HepG2 (cell line): Measurements from ENCODE around the gene PUDP. TPM values are rescaled to one million over a fixed set of nuclear protein-coding genes. Genes with fewer than 3 reads are reported as not detected.

Source experiments
- ATAC-seq: fragments of 200-7000 bp; cut with Tn5 transposase; 3 replicates; pipeline ENCODE4 v1.9.1; 2020; ENCODE audit warnings: mild to moderate bottlenecking, moderate library complexity
- BruUV-seq: library from RNA; stranded (reverse); fragments of 400-500 nt; replicated peaks from 2 replicates; lab custom pipeline; 2021; lab: Mats Ljungman, UMichigan
- CTCF ChIA-PET: fragments of 300-600 bp; formaldehyde crosslinking; extraction: SDS; loops from one replicate; lab custom pipeline; 2021; ENCODE audit warnings: low total read pairs, inconsistent platforms, low intra/inter-chr PET ratio; lab: Yijun Ruan, JAX
- POLR2A ChIA-PET: fragments of 350-600 bp; sonication (Branson Sonifier 250); formaldehyde crosslinking; loops from one replicate; lab custom pipeline; 2020; ENCODE audit warnings: antibody characterized with exemption, inconsistent platforms; lab: Yijun Ruan, JAX
- DNase-seq: peaks from one replicate; pipeline ENCODE4 v3.0.0-alpha.2; 2015; ENCODE audit warnings: low spot score
- FAIRE-seq: peaks from 3 replicates; lab custom pipeline; 2011; peaks lifted over from hg19 to GRCh38; lab: Jason Lieb, UNC
- H2AFZ ChIP-seq: one replicate; pipeline ENCODE4 v1.6.1; 2011; ENCODE audit warnings: low read length, inconsistent platforms
- H3K27ac ChIP-seq: fragments of 300-600 bp; 3 replicates; pipeline ENCODE4 v1.8.0; 2011; ENCODE audit warnings: mixed run types, mild to moderate bottlenecking, mixed read lengths, low read length, inconsistent platforms; ENCODE audit not compliant: insufficient read depth; ENCODE audit errors: extremely low read length
- H3K27me3 ChIP-seq, 2 experiments: fragments of 200-600 bp in 1 of 2; 2 replicates in 1 of 2; 3 replicates in 1 of 2; pipeline versions ENCODE4 v1.6.0 to v1.8.0; 2011; ENCODE audit warnings: low read length in 2 of 2, mild to moderate bottlenecking in 2 of 2, moderate library complexity in 2 of 2, inconsistent platforms in 1 of 2; ENCODE audit not compliant: insufficient read depth in 2 of 2, control insufficient read depth in 1 of 2
- H3K36me3 ChIP-seq, 2 experiments: fragments of 200-600 bp in 1 of 2; replicated peaks in 1 of 2; 2 replicates in 1 of 2; 3 replicates in 1 of 2; pipeline versions ENCODE4 v1.5.1 to v1.8.0; 2011; ENCODE audit warnings: low read length in 2 of 2, inconsistent platforms in 1 of 2; ENCODE audit not compliant: insufficient read depth in 2 of 2, control insufficient read depth in 1 of 2
- H3K4me1 ChIP-seq: 2 replicates; pipeline ENCODE4 v1.5.1; 2012; ENCODE audit warnings: low read length, inconsistent platforms; ENCODE audit not compliant: insufficient read depth
- H3K4me2 ChIP-seq: 2 replicates; pipeline ENCODE4 v1.6.0; 2011; ENCODE audit warnings: low read depth, low read length, inconsistent platforms
- H3K4me3 ChIP-seq, 3 experiments: fragments of 200-600 bp in 1 of 3; sonication (generic), shearing (Covaris generic) in 1 of 3; replicated peaks in 1 of 3; 2 replicates each; pipeline ENCODE4 v1.5.1; 2011 to 2016; ENCODE audit warnings: low read length in 3 of 3, inconsistent platforms in 2 of 3, low read depth in 2 of 3, mild to moderate bottlenecking in 2 of 3, control low read depth in 1 of 3, mixed read lengths in 1 of 3; ENCODE audit not compliant: insufficient read depth in 1 of 3
- H3K79me2 ChIP-seq: one replicate; pipeline ENCODE4 v1.6.1; 2011; ENCODE audit warnings: low read length, inconsistent platforms; ENCODE audit not compliant: insufficient read depth
- H3K9ac ChIP-seq: 2 replicates; pipeline ENCODE4 v1.6.0; 2011; ENCODE audit warnings: mild to moderate bottlenecking, low read depth, low read length, inconsistent platforms; ENCODE audit not compliant: insufficient read depth
- H3K9me3 ChIP-seq: 2 replicates; pipeline ENCODE4 v1.5.1; 2012; ENCODE audit warnings: mild to moderate bottlenecking, low read length
- H4K20me1 ChIP-seq: 2 replicates; pipeline ENCODE4 v1.6.0; 2011; ENCODE audit warnings: inconsistent platforms, mild to moderate bottlenecking, low read length, moderate library complexity; ENCODE audit not compliant: insufficient read depth
- HNRNPUL1 ChIP-seq: fragments of 200-400 bp; formaldehyde crosslinking; IDR thresholded peaks from 2 replicates; pipeline ENCODE4 v1.6.1; 2017; ENCODE audit warnings: low read depth, mild to moderate bottlenecking, low read length, moderate library complexity
- MTF2 ChIP-seq: sonication (generic); formaldehyde crosslinking; IDR thresholded peaks from 2 replicates; pipeline ENCODE4 v1.5.0; 2020; ENCODE audit warnings: missing genetic modification reagents, borderline replicate concordance
- ZMYM4 ChIP-seq: sonication (generic); formaldehyde crosslinking; IDR thresholded peaks from 2 replicates; pipeline ENCODE4 v1.8.1; 2023; ENCODE audit warnings: mild to moderate bottlenecking, missing genetic modification reagents
- ZNF207 ChIP-seq: fragments of 450-650 bp; IDR thresholded peaks from 2 replicates; pipeline ENCODE4 v1.6.1; 2016; ENCODE audit warnings: antibody characterized with exemption, borderline replicate concordance
- ZNF775 ChIP-seq: sonication (generic); formaldehyde crosslinking; IDR thresholded peaks from 2 replicates; pipeline ENCODE4 v1.4.0; 2020; ENCODE audit warnings: missing genetic modification reagents, mild to moderate bottlenecking, moderate library complexity, borderline replicate concordance
- WGBS: methylation state at CpG from one replicate; pipeline ENCODE4 v1.1.6; 2017; ENCODE audit warnings: low lambda C conversion rate; 5-methylcytosine and 5-hydroxymethylcytosine counted together
- in situ Hi-C: cut with HindIII; loops from 2 replicates; pipeline ENCODE4 v1.10.0; 2017; ENCODE audit warnings: low pct_unique_long_range_greater_than_20kb; ENCODE audit not compliant: extremely low pct_ligation_motif_present
- intact Hi-C: fragments of 100-400 bp; cut with micrococcal nuclease; formaldehyde crosslinking; loops from one replicate; pipeline ENCODE4 v1.10.0; 2022; ENCODE audit not compliant: unreplicated experiment
- polyA plus RNA-seq, 8 experiments: library from polyadenylated mRNA; depleted of rRNA in 3 of 8; stranded (reverse) in 7 of 8; unstranded in 1 of 8; fragments of >200 nt; fragmentation: Illumina TruSeq in 4 of 8; extraction: Trizol in 4 of 8; gene quantifications; 2 replicates each; pipeline versions ENCODE4 v1.2.1 to v1.2.3, GENCODE V29; 2011 to 2016; ENCODE audit warnings: low read depth in 4 of 8, missing spikeins in 1 of 8, mixed read lengths in 1 of 8; ENCODE audit not compliant: insufficient read depth in 1 of 8
- total RNA-seq, 5 experiments: library from RNA; depleted of rRNA; stranded (reverse); fragments of >200 nt; fragmentation: Illumina TruSeq; extraction: Trizol; gene quantifications; 2 replicates each; pipeline ENCODE4 v1.2.3, GENCODE V29; 2016; ENCODE audit warnings: low read depth in 1 of 5
- TF ChIP-seq, protein P1 (sequence below), 2 experiments: fragments of 450-650 bp in 1 of 2; sonication (generic) in 1 of 2; formaldehyde crosslinking in 1 of 2; IDR thresholded peaks; 2 replicates each; pipeline versions ENCODE4 v1.6.1 to v1.8.0; 2016 to 2022; ENCODE audit warnings: antibody characterized with exemption in 1 of 2, mild to moderate bottlenecking in 1 of 2, missing genetic modification reagents in 1 of 2
- TF ChIP-seq, protein P2 (sequence below): sonication (generic); formaldehyde crosslinking; IDR thresholded peaks from 2 replicates; pipeline ENCODE4 v1.5.0; 2020; ENCODE audit warnings: mild to moderate bottlenecking, missing genetic modification reagents, borderline replicate concordance

Gene PUDP
- total and polyA plus RNA-seq, 2 of the 13 experiments (the other 11 are each of a cell fraction or from before 2014, with no cell fraction given), result 7.5 to 23.5 TPM

- no peak overlapping the region for H3K9ac ChIP-seq
- POLR2A ChIA-PET, result no interaction called here
- 60% methylated on average over 1 of the region's 2 CpGs for WGBS
- H3K4me3 ChIP-seq, result no peak overlapping the region
- H3K27ac ChIP-seq, result no peak overlapping the region
- DNase-seq (no peak), ATAC-seq (peak; percentile 60), FAIRE-seq (peak; percentile 69)
- H3K9me3 ChIP-seq, result no peaks in the 10 kb centered on the region
- no peaks in the 10 kb centered on the region for H3K79me2 ChIP-seq
- H3K27me3 ChIP-seq, result no peaks in the 10 kb centered on the region
- no peaks in the 10 kb centered on the region for H4K20me1 ChIP-seq
- no peaks in the 10 kb centered on the region for H3K36me3 ChIP-seq
- in situ Hi-C loops (no loop called here), intact Hi-C loops (no loop called here)
- CTCF ChIA-PET, result no interaction called here
- H3K4me2 ChIP-seq, result no peak overlapping the region
- BruUV-seq, result no TSS peak
- peaks cover 15% of the 10 kb centered on the region; the same call in 1 of the 2 replicates for H3K4me1 ChIP-seq
- H2AFZ ChIP-seq, result no peak overlapping the region
- TF ChIP-seq MTF2, result no peak
- TF ChIP-seq, protein P1, sequence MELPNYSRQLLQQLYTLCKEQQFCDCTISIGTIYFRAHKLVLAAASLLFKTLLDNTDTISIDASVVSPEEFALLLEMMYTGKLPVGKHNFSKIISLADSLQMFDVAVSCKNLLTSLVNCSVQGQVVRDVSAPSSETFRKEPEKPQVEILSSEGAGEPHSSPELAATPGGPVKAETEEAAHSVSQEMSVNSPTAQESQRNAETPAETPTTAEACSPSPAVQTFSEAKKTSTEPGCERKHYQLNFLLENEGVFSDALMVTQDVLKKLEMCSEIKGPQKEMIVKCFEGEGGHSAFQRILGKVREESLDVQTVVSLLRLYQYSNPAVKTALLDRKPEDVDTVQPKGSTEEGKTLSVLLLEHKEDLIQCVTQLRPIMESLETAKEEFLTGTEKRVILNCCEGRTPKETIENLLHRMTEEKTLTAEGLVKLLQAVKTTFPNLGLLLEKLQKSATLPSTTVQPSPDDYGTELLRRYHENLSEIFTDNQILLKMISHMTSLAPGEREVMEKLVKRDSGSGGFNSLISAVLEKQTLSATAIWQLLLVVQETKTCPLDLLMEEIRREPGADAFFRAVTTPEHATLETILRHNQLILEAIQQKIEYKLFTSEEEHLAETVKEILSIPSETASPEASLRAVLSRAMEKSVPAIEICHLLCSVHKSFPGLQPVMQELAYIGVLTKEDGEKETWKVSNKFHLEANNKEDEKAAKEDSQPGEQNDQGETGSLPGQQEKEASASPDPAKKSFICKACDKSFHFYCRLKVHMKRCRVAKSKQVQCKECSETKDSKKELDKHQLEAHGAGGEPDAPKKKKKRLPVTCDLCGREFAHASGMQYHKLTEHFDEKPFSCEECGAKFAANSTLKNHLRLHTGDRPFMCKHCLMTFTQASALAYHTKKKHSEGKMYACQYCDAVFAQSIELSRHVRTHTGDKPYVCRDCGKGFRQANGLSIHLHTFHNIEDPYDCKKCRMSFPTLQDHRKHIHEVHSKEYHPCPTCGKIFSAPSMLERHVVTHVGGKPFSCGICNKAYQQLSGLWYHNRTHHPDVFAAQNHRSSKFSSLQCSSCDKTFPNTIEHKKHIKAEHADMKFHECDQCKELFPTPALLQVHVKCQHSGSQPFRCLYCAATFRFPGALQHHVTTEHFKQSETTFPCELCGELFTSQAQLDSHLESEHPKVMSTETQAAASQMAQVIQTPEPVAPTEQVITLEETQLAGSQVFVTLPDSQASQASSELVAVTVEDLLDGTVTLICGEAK (IDR thresholded peaks at IDR 0.05), result no peak
- TF ChIP-seq, protein P1 (CRISPR knock-in tag; IDR thresholded peaks at IDR 0.05), result no peak
- TF ChIP-seq HNRNPUL1, result no peak
- TF ChIP-seq ZNF207, result no peak
- TF ChIP-seq, protein P2, sequence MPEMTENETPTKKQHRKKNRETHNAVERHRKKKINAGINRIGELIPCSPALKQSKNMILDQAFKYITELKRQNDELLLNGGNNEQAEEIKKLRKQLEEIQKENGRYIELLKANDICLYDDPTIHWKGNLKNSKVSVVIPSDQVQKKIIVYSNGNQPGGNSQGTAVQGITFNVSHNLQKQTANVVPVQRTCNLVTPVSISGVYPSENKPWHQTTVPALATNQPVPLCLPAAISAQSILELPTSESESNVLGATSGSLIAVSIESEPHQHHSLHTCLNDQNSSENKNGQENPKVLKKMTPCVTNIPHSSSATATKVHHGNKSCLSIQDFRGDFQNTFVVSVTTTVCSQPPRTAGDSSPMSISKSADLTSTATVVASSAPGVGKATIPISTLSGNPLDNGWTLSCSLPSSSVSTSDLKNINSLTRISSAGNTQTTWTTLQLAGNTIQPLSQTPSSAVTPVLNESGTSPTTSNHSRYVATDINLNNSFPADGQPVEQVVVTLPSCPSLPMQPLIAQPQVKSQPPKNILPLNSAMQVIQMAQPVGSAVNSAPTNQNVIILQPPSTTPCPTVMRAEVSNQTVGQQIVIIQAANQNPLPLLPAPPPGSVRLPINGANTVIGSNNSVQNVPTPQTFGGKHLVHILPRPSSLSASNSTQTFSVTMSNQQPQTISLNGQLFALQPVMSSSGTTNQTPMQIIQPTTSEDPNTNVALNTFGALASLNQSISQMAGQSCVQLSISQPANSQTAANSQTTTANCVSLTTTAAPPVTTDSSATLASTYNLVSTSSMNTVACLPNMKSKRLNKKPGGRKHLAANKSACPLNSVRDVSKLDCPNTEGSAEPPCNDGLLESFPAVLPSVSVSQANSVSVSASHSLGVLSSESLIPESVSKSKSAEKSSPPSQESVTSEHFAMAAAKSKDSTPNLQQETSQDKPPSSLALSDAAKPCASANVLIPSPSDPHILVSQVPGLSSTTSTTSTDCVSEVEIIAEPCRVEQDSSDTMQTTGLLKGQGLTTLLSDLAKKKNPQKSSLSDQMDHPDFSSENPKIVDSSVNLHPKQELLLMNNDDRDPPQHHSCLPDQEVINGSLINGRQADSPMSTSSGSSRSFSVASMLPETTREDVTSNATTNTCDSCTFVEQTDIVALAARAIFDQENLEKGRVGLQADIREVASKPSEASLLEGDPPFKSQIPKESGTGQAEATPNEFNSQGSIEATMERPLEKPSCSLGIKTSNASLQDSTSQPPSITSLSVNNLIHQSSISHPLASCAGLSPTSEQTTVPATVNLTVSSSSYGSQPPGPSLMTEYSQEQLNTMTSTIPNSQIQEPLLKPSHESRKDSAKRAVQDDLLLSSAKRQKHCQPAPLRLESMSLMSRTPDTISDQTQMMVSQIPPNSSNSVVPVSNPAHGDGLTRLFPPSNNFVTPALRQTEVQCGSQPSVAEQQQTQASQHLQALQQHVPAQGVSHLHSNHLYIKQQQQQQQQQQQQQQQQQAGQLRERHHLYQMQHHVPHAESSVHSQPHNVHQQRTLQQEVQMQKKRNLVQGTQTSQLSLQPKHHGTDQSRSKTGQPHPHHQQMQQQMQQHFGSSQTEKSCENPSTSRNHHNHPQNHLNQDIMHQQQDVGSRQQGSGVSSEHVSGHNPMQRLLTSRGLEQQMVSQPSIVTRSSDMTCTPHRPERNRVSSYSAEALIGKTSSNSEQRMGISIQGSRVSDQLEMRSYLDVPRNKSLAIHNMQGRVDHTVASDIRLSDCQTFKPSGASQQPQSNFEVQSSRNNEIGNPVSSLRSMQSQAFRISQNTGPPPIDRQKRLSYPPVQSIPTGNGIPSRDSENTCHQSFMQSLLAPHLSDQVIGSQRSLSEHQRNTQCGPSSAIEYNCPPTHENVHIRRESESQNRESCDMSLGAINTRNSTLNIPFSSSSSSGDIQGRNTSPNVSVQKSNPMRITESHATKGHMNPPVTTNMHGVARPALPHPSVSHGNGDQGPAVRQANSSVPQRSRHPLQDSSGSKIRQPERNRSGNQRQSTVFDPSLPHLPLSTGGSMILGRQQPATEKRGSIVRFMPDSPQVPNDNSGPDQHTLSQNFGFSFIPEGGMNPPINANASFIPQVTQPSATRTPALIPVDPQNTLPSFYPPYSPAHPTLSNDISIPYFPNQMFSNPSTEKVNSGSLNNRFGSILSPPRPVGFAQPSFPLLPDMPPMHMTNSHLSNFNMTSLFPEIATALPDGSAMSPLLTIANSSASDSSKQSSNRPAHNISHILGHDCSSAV (CRISPR knock-in tag), result no peak
- TF ChIP-seq ZMYM4 (CRISPR knock-in tag), result no peak
- TF ChIP-seq ZNF775 (CRISPR knock-in tag), result no peak
Measured at GRCh38 chrX:7127056-7127455, 20.9 kb downstream of the PUDP start.
